H1 (cell line): ENCODE measurements around the gene GNB1.

ENCODE experiments used
- CTCF ChIP-seq, 3 experiments: IDR thresholded peaks; 1 replicate in 2 of 3; 2 replicates in 1 of 3; pipeline versions ENCODE4 v1.5.1 to v1.6.1; 2011; ENCODE audit warnings: low read length in 3 of 3, mild to moderate bottlenecking in 3 of 3, inconsistent platforms in 2 of 3, low read depth in 1 of 3, moderate library complexity in 1 of 3; ENCODE audit not compliant: insufficient read depth in 1 of 3; ENCODE audit errors: control extremely low read depth in 1 of 3
- JUN ChIP-seq: IDR thresholded peaks from 2 replicates; pipeline ENCODE4 v1.6.1; 2011; ENCODE audit warnings: low read depth, mild to moderate bottlenecking, improper control_type of control experiment, low read length
- KDM5A ChIP-seq: fragments of 200-600 bp; IDR thresholded peaks from 2 replicates; pipeline ENCODE4 v1.7.1; 2012; ENCODE audit warnings: mild to moderate bottlenecking, low read length, inconsistent platforms, mixed read lengths
- MAX ChIP-seq: IDR thresholded peaks from 2 replicates; pipeline ENCODE4 v1.6.1; 2012; ENCODE audit warnings: inconsistent platforms
- POLR2A ChIP-seq, 2 experiments: IDR thresholded peaks; 1 replicate in 1 of 2; 2 replicates in 1 of 2; pipeline ENCODE4 v1.6.1; 2011; ENCODE audit warnings: low read depth in 2 of 2, low read length in 2 of 2, mild to moderate bottlenecking in 2 of 2; ENCODE audit errors: control extremely low read depth in 1 of 2
- POLR2AphosphoS5 ChIP-seq: IDR thresholded peaks from 2 replicates; pipeline ENCODE4 v1.6.1; 2011; ENCODE audit warnings: low read depth, low read length
- SIN3A ChIP-seq, 2 experiments: IDR thresholded peaks in 1 of 2; conservative IDR thresholded peaks in 1 of 2; 2 replicates each; pipeline ENCODE4 v1.6.1; 2011 to 2012; ENCODE audit warnings: low read length in 2 of 2, improper control_type of control experiment in 1 of 2, low read depth in 1 of 2, mild to moderate bottlenecking in 1 of 2
- SUZ12 ChIP-seq: fragments of 200-600 bp; sonication (generic); IDR thresholded peaks from 2 replicates; pipeline ENCODE4 v1.6.1; 2012; ENCODE audit warnings: mild to moderate bottlenecking, inconsistent platforms, low read length, moderate library complexity, mixed read lengths
- ZNF274 ChIP-seq: IDR thresholded peaks from 2 replicates; pipeline ENCODE4 v1.7.0; 2012; ENCODE audit warnings: low read length, borderline replicate concordance; ENCODE audit errors: extremely low read depth

GRCh38 chr1:1819762-1820161 lies 71.1 kb downstream of the GNB1 start:
- no peak for TF ChIP-seq JUN
- TF ChIP-seq SUZ12, result no peak
- no peak for TF ChIP-seq CTCF (IDR thresholded peaks at IDR 0.05; ENCODE audit: control extremely low read depth in 1 of 3, insufficient read depth in 1 of 3, low read depth in 1 of 3, low read length in 3 of 3)
- TF ChIP-seq SIN3A (conservative IDR thresholded peaks at IDR 0.05 in 1 of 2, IDR thresholded peaks at IDR 0.05 in 1 of 2; ENCODE audit: low read depth in 1 of 2, low read length in 2 of 2), result no peak
- TF ChIP-seq POLR2A (IDR thresholded peaks at IDR 0.05; ENCODE audit: control extremely low read depth in 1 of 2, low read depth in 2 of 2, low read length in 2 of 2), result no peak
- no peak for TF ChIP-seq POLR2AphosphoS5
- TF ChIP-seq KDM5A, result no peak
- TF ChIP-seq MAX, result no peak
- no peak for TF ChIP-seq ZNF274
